ENCODE measurements around the gene NTRK3. TPM values are rescaled to one million over a fixed set of nuclear protein-coding genes. Genes with fewer than 3 reads are reported as not detected.

Gene NTRK3
- total RNA-seq, 2 experiments from 2014 or later: not detected

DNA sequence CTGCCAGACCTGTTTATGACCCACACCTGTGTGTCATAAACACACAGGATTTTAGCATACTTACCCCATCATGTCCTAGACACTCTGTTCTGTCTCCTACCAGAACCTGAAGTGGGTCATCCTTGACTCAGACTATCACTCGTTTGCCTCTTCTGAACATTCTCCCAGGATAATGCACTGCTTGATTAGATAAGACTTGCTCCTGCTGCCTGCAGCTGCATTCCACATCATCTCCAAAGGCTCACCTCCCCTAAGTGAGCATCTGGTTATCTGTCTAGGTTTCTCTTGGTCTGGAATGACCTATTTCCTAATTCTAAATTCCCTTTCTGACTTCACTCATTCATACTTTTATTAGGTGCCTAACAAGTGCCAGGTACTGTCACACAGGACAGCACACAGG lies 332.1 kb downstream of the NTRK3 start:
- H3K27ac Mint-ChIP-seq: no peak overlapping the region
- ChIA-PET CTCF (no interaction called here), POLR2A (no interaction called here)
- H3K27me3 Mint-ChIP-seq: no peaks in the 10 kb centered on the region
- DNase-seq: no peak
- H3K9me3 Mint-ChIP-seq: no peaks in the 10 kb centered on the region
- no peak for ATAC-seq
- no peak for TF ChIP-seq CTCF (IDR thresholded peaks at IDR 0.05)
- H3K4me1 Mint-ChIP-seq (ENCODE audit: low read depth): no peaks in the 10 kb centered on the region
- no peaks in the 10 kb centered on the region for H3K36me3 Mint-ChIP-seq (ENCODE audit: low read depth)
- intact Hi-C loops (cut with micrococcal nuclease): no loop called here
- no peak overlapping the region for H3K4me3 Mint-ChIP-seq

- Mint-ChIP-seq H3K4me1 (ENCODE audit: low read depth) (no peaks in the 10 kb centered on the region), H3K36me3 (ENCODE audit: low read depth) (no peaks in the 10 kb centered on the region), H3K27ac (no peak overlapping the region), H3K27me3 (no peaks in the 10 kb centered on the region), H3K4me3 (no peak overlapping the region), H3K9me3 (no peaks in the 10 kb centered on the region)
- intact Hi-C loops (cut with micrococcal nuclease): no loop called here
- ChIA-PET CTCF (no interaction called here), POLR2A (no interaction called here)
- ATAC-seq (no peak), DNase-seq (no peak)
- TF ChIP-seq CTCF (IDR thresholded peaks at IDR 0.05): no peak
These were observed 337.5 kb downstream of the NTRK3 start for GRCh38 chr15:87919064-87919463.

- no peak for ATAC-seq
- intact Hi-C loops (cut with micrococcal nuclease): no loop called here
- Mint-ChIP-seq H3K27me3 (no peaks in the 10 kb centered on the region), H3K9me3 (no peaks in the 10 kb centered on the region), H3K36me3 (ENCODE audit: low read depth) (no peaks in the 10 kb centered on the region), H3K4me1 (ENCODE audit: low read depth) (no peaks in the 10 kb centered on the region), H3K27ac (no peak overlapping the region), H3K4me3 (no peak overlapping the region)
- ChIA-PET CTCF (no interaction called here), POLR2A (no interaction called here)
- no peak for DNase-seq
- TF ChIP-seq CTCF (IDR thresholded peaks at IDR 0.05): no peak
These were observed 339.1 kb downstream of the NTRK3 start for GRCh38 chr15:87917480-87917879.

- Mint-ChIP-seq H3K27ac (no peak overlapping the region), H3K27me3 (no peaks in the 10 kb centered on the region), H3K36me3 (ENCODE audit: low read depth) (no peaks in the 10 kb centered on the region), H3K9me3 (no peaks in the 10 kb centered on the region), H3K4me3 (no peak overlapping the region), H3K4me1 (ENCODE audit: low read depth) (no peaks in the 10 kb centered on the region)
- intact Hi-C loops (cut with micrococcal nuclease): no loop called here
- CTCF ChIA-PET: no interaction called here
- TF ChIP-seq CTCF (IDR thresholded peaks at IDR 0.05): no peak
- DNase-seq (no peak), ATAC-seq (no peak)
- POLR2A ChIA-PET: no interaction called here
These were observed 340.3 kb downstream of the NTRK3 start for GRCh38 chr15:87916208-87916607.

- no peaks in the 10 kb centered on the region for H3K4me1 Mint-ChIP-seq (ENCODE audit: low read depth)
- H3K4me3 Mint-ChIP-seq: no peak overlapping the region
- DNase-seq: no peak
- H3K36me3 Mint-ChIP-seq (ENCODE audit: low read depth): no peaks in the 10 kb centered on the region
- no peak for ATAC-seq
- no peaks in the 10 kb centered on the region for H3K9me3 Mint-ChIP-seq
- no peaks in the 10 kb centered on the region for H3K27me3 Mint-ChIP-seq
- ChIA-PET POLR2A (no interaction called here), CTCF (no interaction called here)
- TF ChIP-seq CTCF (IDR thresholded peaks at IDR 0.05): no peak
- H3K27ac Mint-ChIP-seq: no peak overlapping the region
- intact Hi-C loops (cut with micrococcal nuclease): no loop called here
These were observed 346.2 kb downstream of the NTRK3 start for GRCh38 chr15:87910301-87910700.
